Ovary (tissue), 9 donors: ENCODE data around the gene PLA2G4D. TPM values are rescaled to one million over a fixed set of nuclear protein-coding genes. Genes with fewer than 3 reads are reported as not detected.

Source experiments
- DNase-seq, 5 donors: peaks; one replicate each; pipeline ENCODE4 v3.0.0-alpha.2; 2019 to 2020
- H3K27ac ChIP-seq, 2 donors: fragments of 200-600 bp; one replicate each; pipeline versions ENCODE4 v1.5.1 to v1.8.0; 2019 to 2022
- H3K27me3 ChIP-seq: fragments of 200-600 bp; one replicate; pipeline ENCODE4 v1.8.0; 2022
- H3K36me3 ChIP-seq: fragments of 200-600 bp; sonication (generic); one replicate; pipeline ENCODE4 v1.5.1; 2019
- H3K4me1 ChIP-seq: one replicate; pipeline ENCODE4 v1.8.1; 2013; ENCODE audit warnings: mild to moderate bottlenecking, moderate library complexity; ENCODE audit not compliant: insufficient read depth
- H3K4me3 ChIP-seq: fragments of 200-600 bp; sonication (generic); one replicate; pipeline ENCODE4 v1.5.1; 2017
- H3K9me3 ChIP-seq, 2 donors: fragments of 200-600 bp in 1 of 2; sonication (generic) in 1 of 2; one replicate each; pipeline versions ENCODE4 v1.5.1 to v1.8.1; 2013 to 2019; ENCODE audit warnings: mild to moderate bottlenecking in 1 of 2, moderate library complexity in 1 of 2
- EP300 ChIP-seq: sonication (generic); formaldehyde crosslinking; IDR thresholded peaks from one replicate; pipeline ENCODE4 v1.6.1; 2017; ENCODE audit warnings: antibody characterized with exemption
- POLR2A ChIP-seq: fragments of 450-650 bp; IDR thresholded peaks from one replicate; pipeline ENCODE4 v1.6.1; 2017; ENCODE audit warnings: antibody characterized with exemption, mild to moderate bottlenecking, moderate library complexity
- WGBS, 3 donors: extraction: QIAGEN DNeasy Blood & Tissue Kit in 1 of 3; methylation state at CpG; one replicate each; pipeline versions ENCODE4 v1.1.5 to v1.1.7; 2013 to 2017; 5-methylcytosine and 5-hydroxymethylcytosine counted together
- intact Hi-C, 4 donors: fragments of 100-400 bp; cut with DNase I; formaldehyde crosslinking; loops; one replicate each; pipeline versions ENCODE4 v1.11.0 to v1.15.1; 2022 to 2023
- polyA plus RNA-seq, 2 donors: library from polyadenylated mRNA; stranded (reverse); fragments of 200-250 nt in 1 of 2; fragments of 350-450 nt in 1 of 2; fragmentation: Illumina TruSeq in 1 of 2; extraction: RNeasy Lipid Tissue Mini Kit (QIAGEN cat#74804) in 1 of 2; gene quantifications; one replicate each; pipeline ENCODE4 v1.2.3, GENCODE V29; 2013 to 2014
- total RNA-seq, 7 donors: library from RNA; depleted of rRNA in 2 of 7; stranded (reverse); fragments of >200 nt in 2 of 7; fragmentation: NEBNext Ultra II Directional in 3 of 7; extraction: Animal tissue kit (Norgen Biotek cat#: 25700) in 3 of 7; gene quantifications; one replicate each; pipeline versions ENCODE4 v1.1.0 to v1.2.4, GENCODE V29; 2016 to 2023
- TF ChIP-seq, protein P1 (sequence below), 3 donors: fragments of 450-650 bp in 2 of 3; fragments of 200-600 bp in 1 of 3; IDR thresholded peaks; one replicate each; pipeline versions ENCODE4 v1.5.1 to v1.8.0; 2016 to 2022; ENCODE audit warnings: antibody characterized with exemption in 3 of 3, mild to moderate bottlenecking in 1 of 3
- donor health status: DM: no; HTN: no; CAD: no; lungs with moderate emphysema.
- donor health status: DM: no; HTN: no; CAD: no.
- donor health status: Bipolar disorder and iron deficiency.
- donor health status: DM: yes; HTN: yes; CAD: no.
- donor health status: DM: no; HTN: no; CAD: no.
- donor health status: DM: yes; HTN: yes; CAD: no.

Gene PLA2G4D
- total and polyA plus RNA-seq, 9 donors, result 0.11 to 0.12 TPM; not detected in 7

DNA sequence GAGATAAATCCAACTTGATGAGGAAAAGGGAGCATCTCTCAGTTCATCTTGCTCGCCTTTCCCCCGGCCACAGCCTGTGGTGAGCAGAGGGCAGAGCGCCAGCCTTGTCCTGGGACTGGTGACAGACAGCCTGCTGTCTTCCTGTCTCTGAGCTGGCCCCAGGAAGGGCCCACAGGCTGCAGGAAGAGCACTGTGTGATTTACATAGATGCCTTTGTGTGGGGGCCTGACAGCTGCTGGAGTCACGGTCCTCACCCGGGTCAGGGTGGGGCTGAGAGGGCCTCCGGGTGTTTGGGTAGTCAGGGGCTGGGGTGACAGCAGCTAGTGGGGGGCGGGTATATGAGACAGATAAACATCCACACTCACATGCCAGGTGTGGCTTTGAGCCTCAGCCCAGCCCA lies 29.3 kb downstream of the PLA2G4D start:
- 28 to 36% (median 35%) methylated on average over 7 of the region's 7 CpGs for WGBS, 3 donors
- no peak for TF ChIP-seq EP300
- no peak for TF ChIP-seq POLR2A
- TF ChIP-seq, protein P1, sequence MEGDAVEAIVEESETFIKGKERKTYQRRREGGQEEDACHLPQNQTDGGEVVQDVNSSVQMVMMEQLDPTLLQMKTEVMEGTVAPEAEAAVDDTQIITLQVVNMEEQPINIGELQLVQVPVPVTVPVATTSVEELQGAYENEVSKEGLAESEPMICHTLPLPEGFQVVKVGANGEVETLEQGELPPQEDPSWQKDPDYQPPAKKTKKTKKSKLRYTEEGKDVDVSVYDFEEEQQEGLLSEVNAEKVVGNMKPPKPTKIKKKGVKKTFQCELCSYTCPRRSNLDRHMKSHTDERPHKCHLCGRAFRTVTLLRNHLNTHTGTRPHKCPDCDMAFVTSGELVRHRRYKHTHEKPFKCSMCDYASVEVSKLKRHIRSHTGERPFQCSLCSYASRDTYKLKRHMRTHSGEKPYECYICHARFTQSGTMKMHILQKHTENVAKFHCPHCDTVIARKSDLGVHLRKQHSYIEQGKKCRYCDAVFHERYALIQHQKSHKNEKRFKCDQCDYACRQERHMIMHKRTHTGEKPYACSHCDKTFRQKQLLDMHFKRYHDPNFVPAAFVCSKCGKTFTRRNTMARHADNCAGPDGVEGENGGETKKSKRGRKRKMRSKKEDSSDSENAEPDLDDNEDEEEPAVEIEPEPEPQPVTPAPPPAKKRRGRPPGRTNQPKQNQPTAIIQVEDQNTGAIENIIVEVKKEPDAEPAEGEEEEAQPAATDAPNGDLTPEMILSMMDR (IDR thresholded peaks at IDR 0.05), result no peak
- no peak for DNase-seq
- no peaks in the 10 kb centered on the region for H3K4me1 ChIP-seq
- intact Hi-C loops, result no loop called here
- H3K27me3 ChIP-seq, result no peaks in the 10 kb centered on the region
- no peaks in the 10 kb centered on the region for H3K9me3 ChIP-seq
- no peaks in the 10 kb centered on the region for H3K36me3 ChIP-seq
- no peak overlapping the region for H3K4me3 ChIP-seq
- no peak overlapping the region for H3K27ac ChIP-seq

DNA sequence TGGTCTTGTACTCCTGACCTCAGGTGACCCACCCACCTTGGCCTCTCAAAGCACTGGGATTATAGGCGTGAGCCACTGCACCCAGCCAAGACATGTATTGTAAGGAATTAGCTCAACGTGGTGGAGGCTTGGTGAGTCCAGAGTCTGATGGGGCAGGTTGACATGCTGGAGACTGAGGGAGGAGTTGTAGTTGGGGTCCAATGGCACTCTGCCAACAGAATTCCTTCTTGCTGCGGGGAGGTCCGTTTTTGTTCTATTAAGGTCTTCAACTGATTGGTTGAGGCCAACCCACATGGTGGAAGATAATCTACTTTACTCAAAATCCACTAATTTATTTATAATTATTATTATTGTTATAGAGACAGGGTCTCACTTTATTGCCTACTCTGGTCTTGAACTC lies 30.1 kb downstream of the PLA2G4D start:
- no peak overlapping the region for H3K4me3 ChIP-seq
- no peak overlapping the region for H3K27ac ChIP-seq
- peak in 1 of 5 donors; percentile 4 for DNase-seq
- no peak for TF ChIP-seq EP300
- no peak for TF ChIP-seq POLR2A
- TF ChIP-seq, protein P1 (IDR thresholded peaks at IDR 0.05), result no peak
- H3K27me3 ChIP-seq, result no peaks in the 10 kb centered on the region
- H3K9me3 ChIP-seq, result no peaks in the 10 kb centered on the region
- 66 to 73% (median 69%) methylated on average over 4 of the region's 4 CpGs for WGBS, 3 donors
- intact Hi-C loops, result no loop called here
- H3K36me3 ChIP-seq, result no peaks in the 10 kb centered on the region
- no peaks in the 10 kb centered on the region for H3K4me1 ChIP-seq

- Histone ChIP-seq H3K27me3 (no peaks in the 10 kb centered on the region), H3K4me3 (no peak overlapping the region), H3K9me3 (no peaks in the 10 kb centered on the region), H3K36me3 (no peaks in the 10 kb centered on the region), H3K4me1 (no peaks in the 10 kb centered on the region), H3K27ac (no peak overlapping the region)
- TF ChIP-seq EP300, result no peak
- TF ChIP-seq POLR2A, result no peak
- TF ChIP-seq, protein P1 (IDR thresholded peaks at IDR 0.05), result no peak
- intact Hi-C loops, result no loop called here
- 88 to 90% (median 90%) methylated on average over 12 of the region's 12 CpGs for WGBS, 3 donors
- DNase-seq, result peak in 1 of 5 donors; percentile 7
Observed at GRCh38 chr15:42063122-42063848, 31.1 kb downstream of the PLA2G4D start.

DNA sequence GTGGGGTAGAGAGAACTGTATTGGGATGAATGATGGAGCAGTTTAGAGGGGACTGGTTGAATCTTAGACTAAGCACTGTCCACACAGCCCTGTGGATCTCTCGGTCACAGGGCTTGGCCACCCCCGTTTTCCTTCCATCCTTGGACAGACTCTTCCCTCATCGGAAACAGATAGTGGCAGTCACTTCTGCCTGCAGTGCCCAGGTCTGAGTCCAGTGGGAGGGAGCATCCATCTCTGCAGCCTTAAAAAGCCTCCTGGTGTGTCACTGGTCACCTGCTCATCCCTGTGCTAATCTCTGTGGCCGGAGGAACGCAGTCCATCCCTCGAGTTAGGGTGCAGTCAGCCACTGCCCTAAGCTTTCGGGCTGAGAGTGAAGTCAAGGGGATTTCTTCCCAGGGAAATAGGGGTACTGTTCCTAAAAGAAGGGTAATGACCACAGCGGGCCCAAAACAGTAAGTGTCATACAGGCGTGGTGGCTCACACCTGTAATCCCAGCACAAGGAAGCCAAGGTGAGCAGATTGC lies 32.0 kb downstream of the PLA2G4D start:
- Histone ChIP-seq H3K27me3 (no peaks in the 10 kb centered on the region), H3K36me3 (no peaks in the 10 kb centered on the region), H3K27ac (no peak overlapping the region), H3K4me1 (no peaks in the 10 kb centered on the region), H3K9me3 (no peaks in the 10 kb centered on the region), H3K4me3 (no peak overlapping the region)
- 88 to 92% (median 89%) methylated on average over 9 of the region's 9 CpGs for WGBS, 3 donors
- TF ChIP-seq, protein P1 (IDR thresholded peaks at IDR 0.05), result no peak
- TF ChIP-seq EP300, result no peak
- no peak for TF ChIP-seq POLR2A
- peak in 1 of 5 donors; percentile 3 for DNase-seq
- intact Hi-C loops, result no loop called here
